Esophagus muscularis mucosa (tissue), 4 donors: ENCODE measurements around the gene IKBKG. TPM values are rescaled to one million over a fixed set of nuclear protein-coding genes. Genes with fewer than 3 reads are reported as not detected.

Experiments
- DNase-seq: peaks from one replicate; pipeline ENCODE4 v3.0.0-alpha.2; 2017; ENCODE audit errors: extremely low spot score
- H3K27ac ChIP-seq, 4 donors: fragments of 200-600 bp; sonication (generic); replicated peaks in 1 of 4; 1 replicate in 3 of 4; 2 replicates in 1 of 4; pipeline ENCODE4 v1.5.1; 2016 to 2019; ENCODE audit warnings: mild to moderate bottlenecking in 1 of 4
- H3K27me3 ChIP-seq, 4 donors: fragments of 200-600 bp; sonication (generic); one replicate each; pipeline versions ENCODE4 v1.5.1 to v1.6.0; 2016 to 2019
- H3K36me3 ChIP-seq, 4 donors: fragments of 200-600 bp; sonication (generic); one replicate each; pipeline ENCODE4 v1.5.1; 2016 to 2019
- H3K4me1 ChIP-seq, 4 donors: fragments of 200-600 bp; sonication (generic); one replicate each; pipeline ENCODE4 v1.5.1; 2016 to 2019
- H3K4me3 ChIP-seq, 4 donors: fragments of 200-600 bp; sonication (generic); 1 replicate in 2 of 4; 2 replicates in 2 of 4; pipeline ENCODE4 v1.5.1; 2016 to 2019; ENCODE audit warnings: mild to moderate bottlenecking in 4 of 4, moderate library complexity in 1 of 4
- H3K9me3 ChIP-seq, 4 donors: fragments of 200-600 bp; sonication (generic); 1 replicate in 3 of 4; 2 replicates in 1 of 4; pipeline ENCODE4 v1.5.1; 2016 to 2019
- EP300 ChIP-seq: sonication (generic); formaldehyde crosslinking; IDR thresholded peaks from one replicate; pipeline ENCODE4 v1.6.1; 2017; ENCODE audit warnings: antibody characterized with exemption
- POLR2A ChIP-seq: fragments of 450-650 bp; IDR thresholded peaks from one replicate; pipeline ENCODE4 v1.6.1; 2017; ENCODE audit warnings: antibody characterized with exemption, moderate library complexity, mild to moderate bottlenecking, low read depth
- POLR2AphosphoS5 ChIP-seq, 2 donors: sonication (generic); formaldehyde crosslinking; IDR thresholded peaks; one replicate each; pipeline ENCODE4 v1.6.1; 2017; ENCODE audit warnings: antibody characterized with exemption in 2 of 2
- WGBS: methylation state at CpG from one replicate; pipeline ENCODE4 v1.1.5; 2018; 5-methylcytosine and 5-hydroxymethylcytosine counted together
- intact Hi-C: fragments of 100-400 bp; cut with DNase I; formaldehyde crosslinking; loops from one replicate; pipeline ENCODE4 v1.15.1; 2023
- total RNA-seq, 4 donors: library from RNA; depleted of rRNA; stranded (reverse); fragments of >200 nt; gene quantifications; one replicate each; pipeline versions ENCODE4 v1.1.0 to v1.2.1, GENCODE V29; 2016
- TF ChIP-seq, protein P1 (sequence below), 3 experiments: fragments of 200-600 bp in 2 of 3; fragments of 450-650 bp in 1 of 3; sonication (generic) in 2 of 3; IDR thresholded peaks; one replicate each; pipeline ENCODE4 v1.5.1; 2017 to 2019; ENCODE audit warnings: antibody characterized with exemption in 3 of 3, mild to moderate bottlenecking in 2 of 3, moderate library complexity in 1 of 3

Gene IKBKG
- total RNA-seq, 4 donors from 2014 or later: 12.0 to 18.3 (median 17.3) TPM

DNA sequence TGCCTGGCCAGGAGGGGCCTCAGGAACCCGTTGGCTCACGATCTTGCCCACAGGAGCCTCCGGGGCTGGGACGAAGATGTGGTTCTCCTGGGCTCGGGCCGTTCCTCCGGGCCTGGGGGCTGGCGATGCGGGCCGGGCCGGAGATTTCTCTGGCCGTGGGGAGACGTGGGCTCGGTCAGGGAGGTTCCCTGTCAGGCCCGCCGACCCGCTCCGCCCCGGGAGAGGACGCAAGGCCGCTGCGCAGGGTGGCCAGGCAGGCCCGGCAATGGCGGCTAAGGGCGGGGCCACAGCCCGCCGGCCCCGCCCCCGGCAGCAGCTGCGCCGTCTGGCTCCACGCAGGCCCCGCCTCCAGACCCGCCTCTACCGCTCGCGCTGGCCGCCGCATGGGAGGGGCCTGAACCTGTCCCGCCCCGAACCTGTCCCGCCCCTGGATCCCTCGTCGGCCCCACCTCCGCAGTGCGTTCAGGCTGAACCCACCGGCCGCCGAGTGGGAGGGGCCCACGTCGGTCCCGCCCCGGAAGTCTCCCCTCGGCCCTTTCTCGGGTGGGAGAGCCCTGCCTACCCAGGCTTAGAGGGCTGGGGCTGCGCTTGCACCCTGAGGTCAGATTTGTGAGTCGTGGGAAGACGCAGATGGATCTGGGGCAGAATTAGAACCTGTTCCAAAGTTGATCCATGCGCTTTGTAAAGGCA, 31.3 kb upstream of the IKBKG start, which contains the start of gene FAM3A:
TSS of gene FAM3A (minus strand) at position 267 of the 690 bp plus-strand sequence. CDS start 460 bp downstream, outside the sequence.
- Histone ChIP-seq H3K4me3 (peak within 1 kb of the TSS; percentile 66 to 79 (median 66)), H3K27me3 (no peaks in the 10 kb centered on the region), H3K9me3 (no peaks in the 10 kb centered on the region), H3K4me1 (peaks cover 17 to 32% (median 25%) of the 10 kb centered on the region in 4 donors), H3K36me3 (peaks cover 0 to 6% (median 0%) of the 10 kb centered on the region in 4 donors), H3K27ac (peak within 1 kb of the TSS; percentile 80 to 91 (median 90))
- DNase-seq: peak; percentile 96
- 37% methylated on average over 9 of the region's 59 CpGs for WGBS
- TF ChIP-seq, protein P1, sequence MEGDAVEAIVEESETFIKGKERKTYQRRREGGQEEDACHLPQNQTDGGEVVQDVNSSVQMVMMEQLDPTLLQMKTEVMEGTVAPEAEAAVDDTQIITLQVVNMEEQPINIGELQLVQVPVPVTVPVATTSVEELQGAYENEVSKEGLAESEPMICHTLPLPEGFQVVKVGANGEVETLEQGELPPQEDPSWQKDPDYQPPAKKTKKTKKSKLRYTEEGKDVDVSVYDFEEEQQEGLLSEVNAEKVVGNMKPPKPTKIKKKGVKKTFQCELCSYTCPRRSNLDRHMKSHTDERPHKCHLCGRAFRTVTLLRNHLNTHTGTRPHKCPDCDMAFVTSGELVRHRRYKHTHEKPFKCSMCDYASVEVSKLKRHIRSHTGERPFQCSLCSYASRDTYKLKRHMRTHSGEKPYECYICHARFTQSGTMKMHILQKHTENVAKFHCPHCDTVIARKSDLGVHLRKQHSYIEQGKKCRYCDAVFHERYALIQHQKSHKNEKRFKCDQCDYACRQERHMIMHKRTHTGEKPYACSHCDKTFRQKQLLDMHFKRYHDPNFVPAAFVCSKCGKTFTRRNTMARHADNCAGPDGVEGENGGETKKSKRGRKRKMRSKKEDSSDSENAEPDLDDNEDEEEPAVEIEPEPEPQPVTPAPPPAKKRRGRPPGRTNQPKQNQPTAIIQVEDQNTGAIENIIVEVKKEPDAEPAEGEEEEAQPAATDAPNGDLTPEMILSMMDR (IDR thresholded peaks at IDR 0.05): no peak
- no peak for TF ChIP-seq EP300
- TF ChIP-seq POLR2A: peak; percentile 90
- peak; percentile 74 to 93 for TF ChIP-seq POLR2AphosphoS5 (IDR thresholded peaks at IDR 0.05)
- intact Hi-C loops: no loop called here

DNA sequence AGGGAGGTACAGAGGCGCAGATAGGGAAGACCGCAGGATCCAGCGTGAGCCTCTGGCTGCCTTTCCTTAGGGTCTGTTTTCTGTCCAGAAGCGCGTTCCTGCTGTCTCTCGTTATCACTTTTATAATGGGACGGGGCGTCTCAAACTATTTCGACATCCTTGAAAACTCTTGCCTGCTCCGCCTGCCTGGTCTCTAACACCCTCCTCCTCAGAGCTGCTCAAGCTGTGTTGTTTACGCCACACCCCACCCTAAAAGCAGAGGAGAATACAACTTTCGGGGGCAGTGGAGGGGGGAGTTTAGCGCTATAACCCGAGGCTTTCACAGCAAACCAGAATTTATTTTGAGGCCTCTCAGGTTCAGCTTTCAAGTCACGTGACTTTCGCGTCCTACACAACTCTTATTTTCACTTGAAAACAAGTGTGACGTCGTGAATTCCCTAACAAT, 30.7 kb upstream of the IKBKG start:
- H3K27ac ChIP-seq: peak overlapping the region; percentile 80 to 91 (median 90)
- peaks cover 0 to 6% (median 0%) of the 10 kb centered on the region in 4 donors for H3K36me3 ChIP-seq
- WGBS: 33% methylated on average over 19 of the region's 19 CpGs
- peak overlapping the region; percentile 66 to 79 (median 66) for H3K4me3 ChIP-seq
- TF ChIP-seq POLR2AphosphoS5 (IDR thresholded peaks at IDR 0.05) (no peak), EP300 (no peak), POLR2A (no peak)
- TF ChIP-seq, protein P1 (IDR thresholded peaks at IDR 0.05): no peak
- intact Hi-C loops: no loop called here
- H3K9me3 ChIP-seq: no peaks in the 10 kb centered on the region
- H3K4me1 ChIP-seq: peaks cover 17 to 32% (median 25%) of the 10 kb centered on the region in 4 donors
- H3K27me3 ChIP-seq: no peaks in the 10 kb centered on the region
- DNase-seq: no peak

- Histone ChIP-seq H3K36me3 (peaks cover 0 to 5% (median 0%) of the 10 kb centered on the region in 4 donors), H3K4me1 (peaks cover 17 to 32% (median 25%) of the 10 kb centered on the region in 4 donors), H3K27ac (peak overlapping the region; percentile 80 to 91 (median 90)), H3K4me3 (peak overlapping the region; percentile 66 to 79 (median 66)), H3K9me3 (no peaks in the 10 kb centered on the region), H3K27me3 (no peaks in the 10 kb centered on the region)
- intact Hi-C loops: no loop called here
- DNase-seq: no peak
- TF ChIP-seq POLR2A (no peak), POLR2AphosphoS5 (IDR thresholded peaks at IDR 0.05) (no peak), EP300 (no peak)
- TF ChIP-seq, protein P1 (IDR thresholded peaks at IDR 0.05): no peak
- WGBS: 54% methylated on average over 24 of the region's 25 CpGs
These were observed 30.2 kb upstream of the IKBKG start for GRCh38 chrX:154517101-154517781.

- DNase-seq: no peak
- 80% methylated on average over 8 of the region's 8 CpGs for WGBS
- Histone ChIP-seq H3K36me3 (no peaks in the 10 kb centered on the region), H3K4me3 (no peak overlapping the region), H3K27ac (no peak overlapping the region), H3K4me1 (peaks cover 17 to 29% (median 25%) of the 10 kb centered on the region in 4 donors), H3K9me3 (no peaks in the 10 kb centered on the region), H3K27me3 (no peaks in the 10 kb centered on the region)
- no peak for TF ChIP-seq POLR2AphosphoS5 (IDR thresholded peaks at IDR 0.05)
- no peak for TF ChIP-seq EP300
- TF ChIP-seq, protein P1 (IDR thresholded peaks at IDR 0.05): no peak
- TF ChIP-seq POLR2A: no peak
- intact Hi-C loops: no loop called here
These were observed 28.0 kb upstream of the IKBKG start for GRCh38 chrX:154519389-154519788.
